ENCODE measurements around the gene NOXO1.
A peak's percentile ranks its signal among the peaks of the same experiment; 100 is the strongest.

NOXO1 gene

GRCh38 chr16:1998852-1999801, 17.9 kb upstream of the NOXO1 start:
- no peak for FAIRE-seq
- no peak for DNase-seq (ENCODE audit: insufficient read length, low spot score)

- DNase-seq (ENCODE audit: insufficient read length, low spot score) = no peak
- FAIRE-seq = no peak
These were observed 17.1 kb upstream of the NOXO1 start for GRCh38 chr16:1998360-1998835.

GRCh38 chr16:1997494-1998359, 16.5 kb upstream of the NOXO1 start:
- FAIRE-seq (no peak), DNase-seq (ENCODE audit: insufficient read length, low spot score) (no peak)

GRCh38 chr16:1993731-1994131, 12.5 kb upstream of the NOXO1 start:
- DNase-seq (ENCODE audit: insufficient read length, low spot score) (no peak), FAIRE-seq (no peak)

GRCh38 chr16:1992704-1993317, 11.5 kb upstream of the NOXO1 start:
- FAIRE-seq (no peak), DNase-seq (ENCODE audit: insufficient read length, low spot score) (no peak)

GRCh38 chr16:1991948-1992703, 10.9 kb upstream of the NOXO1 start:
- no peak for DNase-seq (ENCODE audit: insufficient read length, low spot score)
- no peak for FAIRE-seq

- DNase-seq (ENCODE audit: insufficient read length, low spot score) (no peak), FAIRE-seq (no peak)
These were observed 10.3 kb upstream of the NOXO1 start for GRCh38 chr16:1991588-1991947.

- FAIRE-seq = no peak
- no peak for DNase-seq (ENCODE audit: insufficient read length, low spot score)
These were observed 9.9 kb upstream of the NOXO1 start for GRCh38 chr16:1991135-1991551.

- DNase-seq (ENCODE audit: insufficient read length, low spot score) (no peak), FAIRE-seq (no peak)
These were observed 9.3 kb upstream of the NOXO1 start for GRCh38 chr16:1990351-1991134.

- no peak for DNase-seq (ENCODE audit: insufficient read length, low spot score)
- no peak for FAIRE-seq
These were observed 8.8 kb upstream of the NOXO1 start for GRCh38 chr16:1990101-1990350.

- DNase-seq (ENCODE audit: insufficient read length, low spot score) = no peak
- FAIRE-seq = peak; percentile 16
These were observed 8.2 kb upstream of the NOXO1 start, which contains the start of gene SYNGR3 for GRCh38 chr16:1989209-1990100. SYNGR3 (plus strand) TSS chr16:1989970; CDS start chr16:1990103, 133 bp downstream.

GRCh38 chr16:1987198-1987597, 5.9 kb upstream of the NOXO1 start:
- DNase-seq (ENCODE audit: insufficient read length, low spot score) (no peak), FAIRE-seq (no peak)

- FAIRE-seq (no peak), DNase-seq (ENCODE audit: insufficient read length, low spot score) (no peak)
These were observed 4.3 kb upstream of the NOXO1 start for GRCh38 chr16:1985466-1986150.

GRCh38 chr16:1984347-1985225, 3.3 kb upstream of the NOXO1 start:
- DNase-seq (ENCODE audit: insufficient read length, low spot score) = no peak
- FAIRE-seq = no peak

GRCh38 chr16:1983544-1984346, 2.5 kb upstream of the NOXO1 start, which contains the start of gene GFER:
GFER (plus strand) TSS chr16:1984193; CDS start chr16:1984219, 26 bp downstream.
- FAIRE-seq (peak; percentile 95), DNase-seq (ENCODE audit: insufficient read length, low spot score) (peak; percentile 94)

GRCh38 chr16:1982991-1983543, 1.8 kb upstream of the NOXO1 start:
- DNase-seq (ENCODE audit: insufficient read length, low spot score) (no peak), FAIRE-seq (no peak)
